HG03108 (cell line): ENCODE data around the gene ODF2L.
"Not testable (repeated sequence)": the region's sequence is repeated elsewhere in the genome, so short reads cannot be mapped to it uniquely, and the experiment has no call there.

Source experiments
- ATAC-seq: cut with Tn5 transposase; IDR thresholded peaks from one replicate; pipeline ENCODE4 v1.9.1; 2021; ENCODE audit warnings: moderate library complexity; ENCODE audit not compliant: unreplicated experiment

ODF2L gene

GRCh38 chr1:86388777-86389176 lies 7.3 kb downstream of the ODF2L start:
- no peak for ATAC-seq

DNA sequence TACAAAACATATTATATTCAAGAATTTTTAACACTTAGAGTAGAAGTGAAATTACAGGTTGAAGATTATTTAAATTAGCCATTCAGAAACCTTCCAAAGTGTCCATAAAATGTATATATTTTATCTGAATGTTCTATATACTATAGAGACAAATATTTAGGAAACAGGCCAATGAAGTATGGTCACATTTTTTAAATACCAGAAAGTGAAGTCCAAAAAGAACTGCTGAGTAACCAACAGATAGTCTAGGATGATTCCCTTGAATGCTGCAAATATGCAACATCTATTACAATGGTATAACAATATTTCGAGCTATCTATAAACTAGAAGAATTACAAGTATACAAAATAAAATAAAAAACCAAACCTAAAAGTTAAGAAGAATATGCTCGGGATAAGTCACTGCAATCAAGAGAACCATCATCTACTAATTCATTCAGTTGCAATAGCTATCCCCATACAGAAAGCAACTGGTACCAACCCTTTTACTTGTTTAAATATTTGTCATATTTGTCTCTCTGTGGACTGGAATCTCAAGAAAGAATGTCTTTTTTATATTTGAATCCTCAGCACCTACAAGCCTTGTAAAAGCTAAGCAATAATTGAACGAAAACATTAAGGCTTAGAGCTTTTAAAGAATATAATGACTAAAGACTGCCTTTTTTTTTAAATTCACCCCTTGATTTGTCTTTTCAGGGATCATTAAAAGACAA lies 8.1 kb downstream of the ODF2L start:
- no peak for ATAC-seq

DNA sequence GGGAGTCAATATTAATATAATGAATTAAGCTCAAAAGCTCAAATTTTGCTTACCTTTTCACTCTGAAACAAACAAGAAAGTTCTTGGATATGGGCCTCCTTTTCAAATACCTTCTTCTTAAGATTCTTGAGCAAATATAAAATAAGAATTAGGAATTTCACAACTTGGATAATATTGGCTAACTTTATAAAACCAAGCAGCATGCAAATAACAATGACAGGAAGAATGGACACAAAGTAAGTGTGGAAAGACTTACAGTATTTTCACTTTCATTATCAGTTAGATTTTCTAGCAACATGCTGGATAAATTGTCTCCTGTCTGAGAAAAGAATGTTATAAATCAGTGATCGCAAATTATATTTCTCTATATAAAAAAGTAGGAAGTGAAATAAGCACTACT lies 13.2 kb downstream of the ODF2L start:
- ATAC-seq: peak; percentile 43

DNA sequence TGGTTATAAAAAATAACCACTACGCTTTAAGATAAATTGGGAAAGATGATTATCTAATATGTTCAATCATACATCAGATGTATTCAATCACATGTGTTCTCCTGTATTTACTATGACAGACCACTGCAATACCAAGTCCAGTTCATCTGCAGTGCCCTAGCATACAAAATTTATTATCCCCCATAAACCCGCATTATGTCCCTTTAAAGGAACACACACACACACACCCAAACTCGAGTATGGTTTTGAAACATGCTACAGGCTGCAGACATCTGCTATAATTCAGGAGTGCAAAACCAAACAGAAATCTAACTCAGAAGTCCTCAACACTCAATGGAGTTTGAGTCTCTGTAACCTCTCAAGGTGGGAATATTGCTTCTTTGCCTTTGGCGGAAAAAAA lies 14.9 kb downstream of the ODF2L start:
- no peak for ATAC-seq

- peak; percentile 76 for ATAC-seq
Measured at GRCh38 chr1:86380257-86380861, 15.8 kb downstream of the ODF2L start.

DNA sequence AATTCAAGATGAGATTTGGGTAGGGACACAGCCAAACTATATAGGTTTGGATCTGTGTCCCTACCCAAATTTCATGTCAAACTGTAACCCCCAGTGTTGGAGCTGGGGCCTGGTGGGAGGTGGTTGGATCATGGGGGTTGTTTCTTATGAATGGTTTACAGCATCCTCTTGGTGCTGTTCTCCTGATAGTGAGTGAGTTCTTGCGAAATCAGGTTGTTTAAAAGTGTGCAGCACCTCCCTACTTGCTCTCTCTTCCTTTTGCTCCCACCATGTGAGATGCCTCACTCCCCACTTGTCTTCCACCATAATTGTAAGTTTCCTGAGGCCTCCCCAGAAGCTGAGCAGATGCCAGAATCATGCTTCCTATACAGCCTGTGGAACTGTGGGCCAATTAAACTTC lies 17.3 kb downstream of the ODF2L start:
- no peak for ATAC-seq

- ATAC-seq: no peak
Measured at GRCh38 chr1:86377341-86377740, 18.8 kb downstream of the ODF2L start.

DNA sequence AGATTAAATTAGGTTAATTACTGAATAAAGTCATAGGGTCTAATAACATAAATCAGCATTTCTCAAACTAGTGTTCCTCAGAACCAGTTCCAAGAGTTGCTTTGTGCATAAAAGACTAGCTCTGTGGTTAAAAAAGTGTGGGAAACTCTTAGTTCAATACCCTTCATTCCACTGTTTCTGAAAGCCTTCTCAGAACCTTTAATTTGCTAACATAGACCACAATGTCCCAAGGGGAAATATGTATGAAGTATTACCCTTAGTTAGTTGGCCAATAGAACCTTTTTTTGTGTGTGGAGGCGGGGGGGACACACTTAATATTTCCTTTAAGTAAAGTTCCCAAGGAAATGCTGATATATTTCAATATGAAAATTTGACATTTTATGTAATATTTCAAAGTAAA lies 20.4 kb downstream of the ODF2L start:
- no peak for ATAC-seq

GRCh38 chr1:86370601-86371022 lies 25.5 kb downstream of the ODF2L start:
- no peak for ATAC-seq

- ATAC-seq: no peak
Measured at GRCh38 chr1:86365896-86366295, 30.2 kb downstream of the ODF2L start.

GRCh38 chr1:86362807-86363206 lies 33.3 kb downstream of the ODF2L start:
- ATAC-seq: no peak

DNA sequence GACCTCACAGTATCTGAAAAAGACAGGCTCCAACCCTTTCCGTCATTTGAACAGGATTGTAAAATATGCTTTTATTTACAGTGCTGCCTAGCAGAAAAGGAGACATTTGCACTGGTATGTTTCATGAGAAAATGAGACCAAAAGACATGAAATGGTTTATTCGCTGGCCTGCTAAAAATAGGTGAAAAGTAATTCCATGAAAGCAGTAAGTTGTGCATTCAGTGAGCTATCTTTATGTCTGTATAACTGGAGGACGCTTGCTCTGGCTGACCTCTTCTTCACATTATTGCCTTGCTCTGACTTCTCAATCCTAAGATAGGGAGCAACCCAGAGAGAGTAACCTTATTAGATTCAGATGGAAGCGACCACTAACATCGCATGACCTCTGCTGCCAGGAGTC lies 38.3 kb downstream of the ODF2L start:
- no peak for ATAC-seq

DNA sequence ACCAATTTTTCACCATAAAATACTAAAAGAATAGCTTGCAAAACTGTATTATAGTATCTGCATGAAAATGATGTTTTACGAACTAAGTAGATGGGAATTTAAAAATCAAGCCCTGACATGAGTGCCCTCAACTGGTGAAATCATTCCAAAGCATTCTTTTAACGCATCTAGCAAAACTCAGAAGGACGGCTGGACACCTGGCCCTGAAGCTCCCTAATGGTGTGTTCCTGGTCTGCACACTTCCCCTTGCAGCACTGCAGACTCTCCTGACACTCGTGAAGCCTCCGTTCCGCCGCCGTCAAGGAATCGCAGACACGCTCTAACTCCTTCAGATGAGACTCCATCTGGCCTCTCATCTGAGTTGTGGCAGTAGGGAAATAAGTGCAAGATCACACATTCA lies 39.9 kb downstream of the ODF2L start:
- ATAC-seq: no peak

- ATAC-seq: no peak
Measured at GRCh38 chr1:86352086-86352485, 44.0 kb downstream of the ODF2L start.

DNA sequence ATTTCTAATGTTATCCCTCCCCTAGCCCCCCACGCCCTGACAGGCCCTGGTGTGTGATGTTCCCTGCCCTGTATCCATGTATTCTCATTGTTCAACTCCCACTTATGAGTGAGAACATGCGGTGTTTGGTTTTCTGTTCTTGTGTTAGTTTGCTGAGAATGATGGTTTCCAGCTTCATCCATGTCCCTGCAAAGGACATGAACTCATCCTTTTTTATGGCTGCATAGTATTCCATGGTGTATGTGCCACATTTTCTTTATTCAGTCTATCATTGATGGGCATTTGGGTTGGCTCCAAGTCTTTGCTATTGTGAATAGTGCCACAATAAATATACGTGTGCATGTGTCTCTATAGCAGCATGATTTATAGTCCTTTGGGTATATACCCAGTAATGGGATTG lies 45.9 kb downstream of the ODF2L start:
- ATAC-seq: not testable (repeated sequence)

DNA sequence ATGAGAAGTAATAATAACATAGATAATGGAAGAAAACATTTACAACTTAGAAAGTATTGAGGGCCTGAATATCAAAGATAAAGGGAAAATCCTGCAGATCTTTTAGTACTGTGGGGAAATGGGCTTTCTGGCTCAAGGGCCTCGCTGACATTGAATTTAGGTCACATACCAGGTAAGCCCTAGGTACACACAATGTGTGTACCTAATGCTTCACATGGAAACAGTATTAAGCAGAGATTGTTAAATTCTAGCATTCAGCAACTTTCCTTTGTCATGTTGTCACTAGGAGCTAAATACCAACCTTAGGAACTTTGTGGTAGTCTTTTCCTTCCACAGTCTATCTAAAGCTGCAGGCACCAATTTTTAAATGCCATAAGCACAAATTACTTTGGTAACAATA lies 49.7 kb downstream of the ODF2L start:
- no peak for ATAC-seq

DNA sequence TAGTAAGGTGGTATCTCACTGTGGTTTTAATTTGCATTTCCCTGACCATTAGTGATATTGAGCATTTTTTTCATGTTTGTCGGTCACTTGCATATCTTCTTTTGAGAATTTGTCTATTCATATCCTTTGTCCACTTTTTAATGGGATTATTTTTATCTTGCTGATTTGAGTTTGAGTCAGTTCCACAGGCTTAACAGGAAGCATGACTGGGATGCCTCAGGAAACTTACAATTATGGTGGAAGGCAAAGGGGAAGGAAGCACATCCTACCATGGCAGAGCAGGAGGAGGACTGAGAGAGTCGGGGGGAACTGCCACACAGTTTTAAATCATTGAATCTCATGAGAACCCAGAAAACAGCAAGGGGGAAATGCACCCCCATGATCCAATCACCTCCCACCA lies 51.1 kb downstream of the ODF2L start:
- ATAC-seq: no peak

DNA sequence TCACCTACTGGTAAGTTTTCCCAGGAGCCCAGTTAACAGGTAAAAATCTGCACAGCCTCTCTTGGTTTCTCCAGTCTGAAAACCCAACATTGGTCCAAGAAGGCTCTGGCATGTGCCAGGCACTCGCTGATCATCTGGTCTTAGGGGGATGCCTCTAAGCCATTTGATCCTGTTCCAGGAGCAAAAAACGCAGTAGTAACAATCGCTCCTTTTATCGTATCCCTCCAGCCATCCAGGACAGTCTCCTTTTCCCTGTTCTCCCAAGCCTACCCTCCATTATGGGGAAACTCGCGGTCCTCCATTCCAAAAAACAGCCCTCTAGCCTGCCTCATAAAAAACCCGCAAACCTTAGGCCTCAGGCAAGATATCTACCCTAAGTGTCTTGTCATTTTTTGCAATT lies 56.2 kb downstream of the ODF2L start:
- ATAC-seq: no peak

DNA sequence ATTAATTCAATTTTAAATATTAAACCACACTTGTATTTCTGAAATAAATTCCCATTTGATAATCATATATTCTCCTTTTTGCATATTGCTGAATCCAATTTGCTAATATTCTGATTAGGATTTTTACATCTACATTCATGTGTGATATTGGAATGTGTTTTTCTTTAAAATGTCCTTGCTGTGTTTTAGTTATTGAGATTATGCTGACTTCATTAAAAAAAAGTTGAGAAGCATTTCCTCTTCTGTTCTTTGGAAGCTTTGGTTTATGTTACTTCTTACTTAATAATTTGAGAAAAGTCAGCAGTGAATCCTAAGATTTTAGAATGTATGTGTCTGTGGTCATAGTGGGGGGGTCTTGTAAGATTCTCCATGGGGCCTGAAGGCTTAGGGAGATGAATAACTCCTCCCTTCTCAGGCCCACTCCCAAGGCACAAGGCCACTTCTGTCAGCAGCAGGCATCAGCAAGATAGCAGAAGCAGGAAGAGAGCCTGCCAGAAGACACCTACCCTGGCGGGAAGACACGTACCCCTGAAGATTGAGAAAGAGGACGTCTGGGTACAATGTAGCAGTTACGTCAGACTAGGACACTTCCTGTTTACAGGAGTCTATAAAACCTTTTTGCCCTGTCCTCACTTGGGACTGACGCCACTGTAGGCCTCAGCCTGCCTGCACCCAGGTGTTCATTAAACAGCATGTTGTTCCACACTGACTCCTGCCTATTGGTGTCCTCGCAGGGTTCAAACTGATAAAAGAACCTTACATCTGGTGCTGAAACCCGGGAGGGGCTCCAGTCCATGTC lies 56.9 kb downstream of the ODF2L start:
- ATAC-seq: no peak

- no peak for ATAC-seq
Measured at GRCh38 chr1:86335916-86336315, 60.2 kb downstream of the ODF2L start.

DNA sequence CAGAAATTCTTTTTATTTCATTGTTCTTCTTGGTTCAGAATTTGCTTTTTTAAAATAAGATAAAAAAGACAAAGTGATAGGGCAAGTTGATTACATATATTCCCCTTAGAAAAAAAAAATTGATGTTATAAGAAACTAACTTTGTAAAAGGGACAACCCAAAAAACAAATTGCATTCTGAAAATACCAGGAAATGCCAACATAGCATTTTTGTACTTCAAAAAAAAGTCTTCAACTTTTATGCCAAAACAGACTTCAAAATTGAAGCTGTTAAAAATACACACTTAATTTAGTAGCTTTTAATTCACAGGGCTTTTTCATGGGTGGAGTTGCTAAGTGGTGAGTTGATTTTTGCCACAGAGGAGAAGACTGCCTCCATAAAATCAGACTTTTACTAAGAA lies 70.9 kb downstream of the ODF2L start:
- ATAC-seq: no peak
